Kidney (tissue), 14 donors: ENCODE measurements around the gene VGF. TPM values are rescaled to one million over a fixed set of nuclear protein-coding genes. Genes with fewer than 3 reads are reported as not detected.

Experiments used
- DNase-seq, 5 donors: peaks; one replicate each; pipeline ENCODE4 v3.0.0-alpha.2; 2013 to 2020
- FAIRE-seq: peaks from 2 replicates; lab custom pipeline; 2012; peaks lifted over from hg19 to GRCh38; lab: Jason Lieb, UNC
- H3K27ac ChIP-seq, 2 donors: one replicate each; pipeline ENCODE4 v1.7.0; 2013; ENCODE audit warnings: low read depth in 2 of 2, low read length in 2 of 2, inconsistent platforms in 1 of 2
- H3K27me3 ChIP-seq: one replicate; pipeline ENCODE4 v1.7.1; 2013; ENCODE audit warnings: low read length, inconsistent platforms; ENCODE audit not compliant: control insufficient read depth, insufficient read depth
- H3K36me3 ChIP-seq, 3 donors: one replicate each; pipeline versions ENCODE4 v1.7.0 to v1.7.1; 2013; ENCODE audit warnings: low read length in 3 of 3, control low read depth in 1 of 3, inconsistent platforms in 1 of 3; ENCODE audit not compliant: insufficient read depth in 3 of 3, control insufficient read depth in 2 of 3
- H3K4me1 ChIP-seq, 3 donors: one replicate each; pipeline versions ENCODE4 v1.7.0 to v1.7.1; 2013; ENCODE audit warnings: low read length in 3 of 3, inconsistent platforms in 1 of 3, low read depth in 1 of 3; ENCODE audit not compliant: control insufficient read depth in 2 of 3, insufficient read depth in 2 of 3
- H3K4me3 ChIP-seq, 3 donors: one replicate each; pipeline versions ENCODE4 v1.7.0 to v1.8.1; 2013; ENCODE audit warnings: low read length in 3 of 3, control low read depth in 1 of 3, inconsistent platforms in 1 of 3
- H3K9ac ChIP-seq, 3 donors: one replicate each; pipeline versions ENCODE4 v1.7.0 to v1.7.1; 2013; ENCODE audit warnings: low read length in 3 of 3, control low read depth in 1 of 3, inconsistent platforms in 1 of 3
- H3K9me3 ChIP-seq, 3 donors: one replicate each; pipeline versions ENCODE4 v1.7.0 to v1.7.1; 2013; ENCODE audit warnings: low read length in 3 of 3, control low read depth in 1 of 3, inconsistent platforms in 1 of 3; ENCODE audit not compliant: control insufficient read depth in 2 of 3, insufficient read depth in 1 of 3
- CTCF ChIP-seq: IDR thresholded peaks from 3 replicates; pipeline ENCODE4 v1.5.1; 2012; ENCODE audit warnings: mild to moderate bottlenecking, moderate library complexity, borderline replicate concordance; ENCODE audit not compliant: insufficient read depth; ENCODE audit errors: extremely low read depth
- intact Hi-C: fragments of 100-400 bp; cut with DNase I; formaldehyde crosslinking; loops from one replicate; pipeline ENCODE4 v1.11.1; 2022
- polyA plus RNA-seq: library from polyadenylated mRNA; stranded (reverse); fragments of 350-450 nt; fragmentation: Illumina TruSeq; extraction: RNeasy Lipid Tissue Mini Kit (QIAGEN cat#74804); gene quantifications from one replicate; pipeline ENCODE4 v1.2.3, GENCODE V29; 2014; ENCODE audit warnings: low read depth, low replicate concordance; ENCODE audit not compliant: insufficient read depth
- total RNA-seq: library from RNA; stranded (reverse); fragmentation: NEBNext Ultra II Directional; extraction: Animal tissue kit (Norgen Biotek cat#: 25700); gene quantifications from one replicate; pipeline ENCODE4 v1.2.1, GENCODE V29; 2021
- donor health status: control.
- donor health status: control.
- donor health status: control.
- donor health status: control.
- donor health status: control.
- donor health status: DM: yes; HTN: yes; CAD: no.
- donor health status: Normal renal cell carcinoma (clear cell type).

Gene VGF
- total and polyA plus RNA-seq, 2 donors from 2014 or later: 0.38 to 2.2 TPM

GRCh38 chr7:101129603-101130117 is 35.7 kb downstream of the VGF start:
- DNase-seq (no peak), FAIRE-seq (no peak)
- intact Hi-C loops: no loop called here
- no peak overlapping the region for H3K4me3 ChIP-seq
- H3K4me1 ChIP-seq: peaks cover 0 to 17% (median 7%) of the 10 kb centered on the region in 3 donors
- no peak overlapping the region for H3K27ac ChIP-seq
- no peaks in the 10 kb centered on the region for H3K9me3 ChIP-seq
- TF ChIP-seq CTCF: no peak
- H3K36me3 ChIP-seq: no peaks in the 10 kb centered on the region
- H3K27me3 ChIP-seq: no peaks in the 10 kb centered on the region
- H3K9ac ChIP-seq: no peak overlapping the region

GRCh38 chr7:101128040-101128834 is 37.1 kb downstream of the VGF start:
- TF ChIP-seq CTCF: no peak
- FAIRE-seq (no peak), DNase-seq (no peak)
- Histone ChIP-seq H3K36me3 (no peaks in the 10 kb centered on the region), H3K9me3 (no peaks in the 10 kb centered on the region), H3K27me3 (no peaks in the 10 kb centered on the region), H3K9ac (no peak overlapping the region), H3K4me3 (peak overlapping the region in 1 of 3 donors; percentile 4), H3K27ac (no peak overlapping the region), H3K4me1 (peaks cover 0 to 17% (median 7%) of the 10 kb centered on the region in 3 donors)
- intact Hi-C loops: no loop called here

- H3K9me3 ChIP-seq: no peaks in the 10 kb centered on the region
- no peak overlapping the region for H3K27ac ChIP-seq
- H3K9ac ChIP-seq: peak overlapping the region in 1 of 3 donors; percentile 40
- no peaks in the 10 kb centered on the region for H3K27me3 ChIP-seq
- FAIRE-seq (no peak), DNase-seq (no peak)
- H3K4me1 ChIP-seq: peaks cover 0 to 17% (median 7%) of the 10 kb centered on the region in 3 donors
- no peaks in the 10 kb centered on the region for H3K36me3 ChIP-seq
- TF ChIP-seq CTCF: no peak
- peak overlapping the region; percentile 20 to 59 (median 58) for H3K4me3 ChIP-seq
- intact Hi-C loops: no loop called here
Observed at GRCh38 chr7:101127460-101128039, 37.8 kb downstream of the VGF start.
